Naive B cell (primary cell): ENCODE results near the gene GLDN. TPM values are rescaled to one million over a fixed set of nuclear protein-coding genes. Genes with fewer than 3 reads are reported as not detected.

ENCODE experiments used
- ATAC-seq, 2 donors: fragments of 150-1000 bp; cut with Tn5 transposase; 2 replicates each; pipeline ENCODE4 v1.10.0; 2021; ENCODE audit warnings: low read depth in 2 of 2, mild to moderate bottlenecking in 2 of 2, moderate library complexity in 2 of 2
- DNase-seq: peaks from one replicate; pipeline ENCODE4 v3.0.0; 2022
- H3K27ac Mint-ChIP-seq, 6 donors: one replicate each; pipeline ENCODE4 v1.8.0; 2020 to 2022; ENCODE audit warnings: mild to moderate bottlenecking in 6 of 6, mixed read lengths in 6 of 6, moderate library complexity in 5 of 6, inconsistent platforms in 2 of 6
- H3K27me3 Mint-ChIP-seq, 3 donors: one replicate each; pipeline ENCODE4 v1.8.0; 2021 to 2022; ENCODE audit warnings: mixed read lengths in 3 of 3, mild to moderate bottlenecking in 1 of 3
- H3K36me3 Mint-ChIP-seq, 2 donors: one replicate each; pipeline ENCODE4 v1.8.0; 2020 to 2022; ENCODE audit warnings: mixed read lengths in 2 of 2, inconsistent platforms in 1 of 2, mild to moderate bottlenecking in 1 of 2
- H3K4me1 Mint-ChIP-seq, 3 donors: one replicate each; pipeline ENCODE4 v1.8.0; 2020 to 2022; ENCODE audit warnings: mixed read lengths in 3 of 3, inconsistent platforms in 1 of 3, mild to moderate bottlenecking in 1 of 3, moderate library complexity in 1 of 3
- H3K4me3 Mint-ChIP-seq, 8 donors: one replicate each; pipeline ENCODE4 v1.8.0; 2020 to 2022; ENCODE audit warnings: mild to moderate bottlenecking in 8 of 8, mixed read lengths in 8 of 8, moderate library complexity in 8 of 8, inconsistent platforms in 2 of 8
- H3K9me3 Mint-ChIP-seq, 7 donors: one replicate each; pipeline ENCODE4 v1.8.0; 2020 to 2022; ENCODE audit warnings: mixed read lengths in 7 of 7, mild to moderate bottlenecking in 5 of 7, inconsistent platforms in 2 of 7, moderate library complexity in 1 of 7
- polyA plus RNA-seq, 6 donors: library from polyadenylated mRNA; unstranded; fragments of 300-500 nt; fragmentation: Illumina TruSeq; gene quantifications; one replicate each; pipeline ENCODE4 v1.2.3, GENCODE V29; 2021; ENCODE audit warnings: low read depth in 6 of 6

GLDN gene
- polyA plus RNA-seq, 6 donors from 2014 or later = not detected

- Mint-ChIP-seq H3K27ac (peak overlapping the region in 1 of 6 donors; percentile 5), H3K9me3 (peaks cover 0 to 4% (median 0%) of the 10 kb centered on the region in 7 donors), H3K4me1 (peaks cover 8 to 25% (median 11%) of the 10 kb centered on the region in 3 donors), H3K4me3 (no peak overlapping the region), H3K27me3 (no peaks in the 10 kb centered on the region), H3K36me3 (no peaks in the 10 kb centered on the region)
- no peak for DNase-seq
- no peak for ATAC-seq
Observed at GRCh38 chr15:51332206-51333147, 9.0 kb upstream of the GLDN start.

GRCh38 chr15:51333571-51333970 lies 7.9 kb upstream of the GLDN start:
- Mint-ChIP-seq H3K27ac (peak overlapping the region in 1 of 6 donors; percentile 62), H3K4me3 (no peak overlapping the region), H3K27me3 (no peaks in the 10 kb centered on the region), H3K36me3 (no peaks in the 10 kb centered on the region), H3K4me1 (peaks cover 8 to 25% (median 11%) of the 10 kb centered on the region in 3 donors), H3K9me3 (peaks cover 0 to 4% (median 0%) of the 10 kb centered on the region in 7 donors)
- no peak for ATAC-seq
- no peak for DNase-seq

- peaks cover 8 to 25% (median 11%) of the 10 kb centered on the region in 3 donors for H3K4me1 Mint-ChIP-seq
- no peak for DNase-seq
- H3K27me3 Mint-ChIP-seq = no peaks in the 10 kb centered on the region
- peaks cover 0 to 4% (median 0%) of the 10 kb centered on the region in 7 donors for H3K9me3 Mint-ChIP-seq
- peak overlapping the region in 4 of 6 donors; percentile 62 to 86 (median 80) for H3K27ac Mint-ChIP-seq
- no peaks in the 10 kb centered on the region for H3K36me3 Mint-ChIP-seq
- peak overlapping the region in 2 of 8 donors; percentile 24 to 47 for H3K4me3 Mint-ChIP-seq
- ATAC-seq = peak in 1 of 2 donors; percentile 48
Observed at GRCh38 chr15:51334011-51334451, 7.4 kb upstream of the GLDN start.

- H3K4me1 Mint-ChIP-seq = peaks cover 8 to 25% (median 11%) of the 10 kb centered on the region in 3 donors
Observed at GRCh38 chr15:51335087-51335486, 6.4 kb upstream of the GLDN start.

GRCh38 chr15:51335538-51336410 lies 5.7 kb upstream of the GLDN start:
- no peaks in the 10 kb centered on the region for H3K9me3 Mint-ChIP-seq
- H3K4me1 Mint-ChIP-seq = peaks cover 8 to 25% (median 11%) of the 10 kb centered on the region in 3 donors
- DNase-seq = peak; percentile 27
- H3K4me3 Mint-ChIP-seq = peak overlapping the region in 7 of 8 donors; percentile 2 to 44 (median 31)
- H3K27me3 Mint-ChIP-seq = peaks cover 0 to 9% (median 8%) of the 10 kb centered on the region in 3 donors
- peak overlapping the region; percentile 21 to 83 (median 62) for H3K27ac Mint-ChIP-seq
- peak; percentile 89 to 91 for ATAC-seq
- no peaks in the 10 kb centered on the region for H3K36me3 Mint-ChIP-seq

More at GRCh38 chr15:51335087-51335486, 6.4 kb upstream of the GLDN start:
- peak overlapping the region in 5 of 8 donors; percentile 2 to 37 (median 31) for H3K4me3 Mint-ChIP-seq
- peaks cover 0 to 2% (median 2%) of the 10 kb centered on the region in 3 donors for H3K27me3 Mint-ChIP-seq
- H3K36me3 Mint-ChIP-seq = no peaks in the 10 kb centered on the region
- no peak for ATAC-seq
- no peaks in the 10 kb centered on the region for H3K9me3 Mint-ChIP-seq
- peak overlapping the region in 5 of 6 donors; percentile 21 to 83 (median 39) for H3K27ac Mint-ChIP-seq
- no peak for DNase-seq

- peaks cover 9 to 27% (median 23%) of the 10 kb centered on the region in 3 donors for H3K27me3 Mint-ChIP-seq
- H3K9me3 Mint-ChIP-seq = no peaks in the 10 kb centered on the region
- H3K27ac Mint-ChIP-seq = peak within 1 kb of the TSS in 2 of 6 donors; percentile 27 to 89
- no peak within 1 kb of the TSS for H3K4me3 Mint-ChIP-seq
- H3K4me1 Mint-ChIP-seq = peaks cover 8 to 25% (median 17%) of the 10 kb centered on the region in 3 donors
- no peaks in the 10 kb centered on the region for H3K36me3 Mint-ChIP-seq
- DNase-seq = no peak
- ATAC-seq = no peak
Observed at GRCh38 chr15:51338496-51338895, 3.0 kb upstream of the GLDN start, which contains the start of gene CYP19A1. Gene CYP19A1, minus strand, starts transcription at chr15:51338596. Its CDS starts 95,684 bp downstream, at chr15:51242912.

GRCh38 chr15:51342227-51342999 lies 958 bp downstream of the GLDN start:
- no peak for ATAC-seq
- Mint-ChIP-seq H3K36me3 (no peaks in the 10 kb centered on the region), H3K27me3 (peaks cover 23 to 49% (median 29%) of the 10 kb centered on the region in 3 donors), H3K27ac (no peak overlapping the region), H3K4me1 (peaks cover 0 to 6% (median 0%) of the 10 kb centered on the region in 3 donors), H3K4me3 (peak overlapping the region in 4 of 8 donors; percentile 12 to 35 (median 24)), H3K9me3 (no peaks in the 10 kb centered on the region)
- DNase-seq = no peak

- H3K4me3 Mint-ChIP-seq = no peak overlapping the region
- no peak overlapping the region for H3K27ac Mint-ChIP-seq
- H3K36me3 Mint-ChIP-seq = no peaks in the 10 kb centered on the region
- DNase-seq (no peak), ATAC-seq (no peak)
- peaks cover 0 to 6% (median 0%) of the 10 kb centered on the region in 3 donors for H3K4me1 Mint-ChIP-seq
- H3K9me3 Mint-ChIP-seq = no peaks in the 10 kb centered on the region
- H3K27me3 Mint-ChIP-seq = peaks cover 23 to 49% (median 29%) of the 10 kb centered on the region in 3 donors
Observed at GRCh38 chr15:51343466-51343865, 2.0 kb downstream of the GLDN start.

- ATAC-seq = no peak
- Mint-ChIP-seq H3K4me1 (peaks cover 0 to 6% (median 0%) of the 10 kb centered on the region in 3 donors), H3K27ac (no peak overlapping the region), H3K9me3 (no peaks in the 10 kb centered on the region), H3K4me3 (no peak overlapping the region), H3K36me3 (no peaks in the 10 kb centered on the region), H3K27me3 (peaks cover 27 to 37% (median 31%) of the 10 kb centered on the region in 3 donors)
- no peak for DNase-seq
Observed at GRCh38 chr15:51346136-51346535, 4.7 kb downstream of the GLDN start.

- no peaks in the 10 kb centered on the region for H3K36me3 Mint-ChIP-seq
- H3K4me3 Mint-ChIP-seq = no peak overlapping the region
- H3K27ac Mint-ChIP-seq = no peak overlapping the region
Observed at GRCh38 chr15:51348688-51349087, 7.2 kb downstream of the GLDN start.

GRCh38 chr15:51349156-51349844 lies 7.8 kb downstream of the GLDN start:
- no peaks in the 10 kb centered on the region for H3K4me1 Mint-ChIP-seq
- DNase-seq = no peak
- H3K9me3 Mint-ChIP-seq = peaks cover 0 to under 1% (median 0%) of the 10 kb centered on the region in 7 donors
- H3K27me3 Mint-ChIP-seq = peaks cover 33 to 38% (median 33%) of the 10 kb centered on the region in 3 donors
- H3K36me3 Mint-ChIP-seq = no peaks in the 10 kb centered on the region
- no peak overlapping the region for H3K27ac Mint-ChIP-seq
- no peak for ATAC-seq
- H3K4me3 Mint-ChIP-seq = peak overlapping the region in 1 of 8 donors; percentile 66

More at GRCh38 chr15:51348688-51349087, 7.2 kb downstream of the GLDN start:
- peaks cover 33 to 37% (median 34%) of the 10 kb centered on the region in 3 donors for H3K27me3 Mint-ChIP-seq
- ATAC-seq (no peak), DNase-seq (no peak)
- no peaks in the 10 kb centered on the region for H3K4me1 Mint-ChIP-seq
- no peaks in the 10 kb centered on the region for H3K9me3 Mint-ChIP-seq

GRCh38 chr15:51350723-51351122 lies 9.3 kb downstream of the GLDN start:
- no peak overlapping the region for H3K4me3 Mint-ChIP-seq
- H3K9me3 Mint-ChIP-seq = peaks cover 0 to 6% (median 0%) of the 10 kb centered on the region in 7 donors
- ATAC-seq = no peak
- H3K27ac Mint-ChIP-seq = no peak overlapping the region
- peaks cover 22 to 46% (median 26%) of the 10 kb centered on the region in 3 donors for H3K27me3 Mint-ChIP-seq
- H3K4me1 Mint-ChIP-seq = no peaks in the 10 kb centered on the region
- DNase-seq = no peak
- no peaks in the 10 kb centered on the region for H3K36me3 Mint-ChIP-seq
